Stimulated activated CD4-positive, alpha-beta T cell treated with anti-CD3 and anti-CD28 coated beads, Interleukin-4, amount 100 ng/mL, for 24 hours (primary cell): ENCODE data around the gene NNMT.
"Not testable (repeated sequence)": the region's sequence is repeated elsewhere in the genome, so short reads cannot be mapped to it uniquely, and the experiment has no call there.

ENCODE experiments used
- DNase-seq: peaks from one replicate; pipeline ENCODE4 v3.0.0-alpha.2; 2020

The NNMT gene

GRCh38 chr11:114314096-114314495, 17.9 kb downstream of the NNMT start:
- DNase-seq, result no peak

- DNase-seq, result no peak
Observed at GRCh38 chr11:114315749-114316368, 19.7 kb downstream of the NNMT start.

GRCh38 chr11:114316980-114317786, 21.0 kb downstream of the NNMT start:
- DNase-seq, result no peak

- no peak for DNase-seq
Observed at GRCh38 chr11:114317787-114318137, 21.6 kb downstream of the NNMT start.

- DNase-seq, result no peak
Observed at GRCh38 chr11:114318361-114318760, 22.2 kb downstream of the NNMT start.

GRCh38 chr11:114319716-114320328, 23.6 kb downstream of the NNMT start:
- no peak for DNase-seq

- DNase-seq, result no peak
Observed at GRCh38 chr11:114321621-114322257, 25.5 kb downstream of the NNMT start.

GRCh38 chr11:114322934-114323333, 26.7 kb downstream of the NNMT start:
- DNase-seq, result no peak

- no peak for DNase-seq
Observed at GRCh38 chr11:114326151-114326550, 30.0 kb downstream of the NNMT start.

GRCh38 chr11:114326776-114327175, 30.6 kb downstream of the NNMT start:
- no peak for DNase-seq

- no peak for DNase-seq
Observed at GRCh38 chr11:114330373-114330772, 34.2 kb downstream of the NNMT start.

- DNase-seq, result peak; percentile 30
Observed at GRCh38 chr11:114340311-114341131, 44.3 kb downstream of the NNMT start.

- DNase-seq, result not testable (repeated sequence)
Observed at GRCh38 chr11:114341667-114342066, 45.5 kb downstream of the NNMT start.

GRCh38 chr11:114342476-114342875, 46.3 kb downstream of the NNMT start:
- no peak for DNase-seq

- DNase-seq, result no peak
Observed at GRCh38 chr11:114343020-114343419, 46.8 kb downstream of the NNMT start.

GRCh38 chr11:114343493-114343892, 47.3 kb downstream of the NNMT start:
- DNase-seq, result no peak

- DNase-seq, result no peak
Observed at GRCh38 chr11:114344494-114344893, 48.3 kb downstream of the NNMT start.

- no peak for DNase-seq
Observed at GRCh38 chr11:114345575-114346222, 49.5 kb downstream of the NNMT start.

GRCh38 chr11:114346709-114347141, 50.5 kb downstream of the NNMT start:
- DNase-seq, result no peak

- peak; percentile 40 for DNase-seq
Observed at GRCh38 chr11:114348200-114349191, 52.3 kb downstream of the NNMT start.

GRCh38 chr11:114350022-114350421, 53.8 kb downstream of the NNMT start:
- DNase-seq, result no peak
